ENCODE data around the gene RTTN. TPM values are rescaled to one million over a fixed set of nuclear protein-coding genes. Genes with fewer than 3 reads are reported as not detected.

Gene RTTN
- total and polyA plus RNA-seq, 2 of the 13 experiments (the other 11 are each of a cell fraction or from before 2014, with no cell fraction given), result 5.4 to 18.7 TPM

DNA sequence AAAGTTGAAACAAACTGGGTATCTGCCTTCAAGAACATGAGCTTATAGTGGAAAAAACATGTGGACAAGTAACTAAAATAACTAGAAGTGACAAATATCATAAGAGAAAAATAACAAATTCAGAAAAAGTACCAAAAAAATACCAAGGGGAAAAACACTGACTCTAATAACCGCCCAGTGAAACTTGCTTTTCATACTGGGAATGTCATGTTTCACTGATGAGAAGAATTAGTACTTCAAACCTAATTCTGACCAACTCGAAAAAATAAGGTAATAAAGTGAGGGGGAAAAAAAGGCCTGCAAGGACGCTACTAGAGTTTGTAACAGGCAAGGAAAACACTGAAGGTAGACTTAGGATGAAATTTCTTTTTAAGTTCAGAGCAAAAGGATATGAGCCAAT lies 83.6 kb downstream of the RTTN start (continued):
- TF ChIP-seq ZNF33A (CRISPR knock-in tag; IDR thresholded peaks at IDR 0.05; ENCODE audit: borderline replicate concordance) (no peak), ZNF224 (CRISPR knock-in tag; IDR thresholded peaks at IDR 0.05) (no peak), NAIF1 (CRISPR knock-in tag; IDR thresholded peaks at IDR 0.05; ENCODE audit: borderline replicate concordance) (no peak), ZNF749 (CRISPR knock-in tag; IDR thresholded peaks at IDR 0.05; ENCODE audit: borderline replicate concordance) (no peak)

DNA sequence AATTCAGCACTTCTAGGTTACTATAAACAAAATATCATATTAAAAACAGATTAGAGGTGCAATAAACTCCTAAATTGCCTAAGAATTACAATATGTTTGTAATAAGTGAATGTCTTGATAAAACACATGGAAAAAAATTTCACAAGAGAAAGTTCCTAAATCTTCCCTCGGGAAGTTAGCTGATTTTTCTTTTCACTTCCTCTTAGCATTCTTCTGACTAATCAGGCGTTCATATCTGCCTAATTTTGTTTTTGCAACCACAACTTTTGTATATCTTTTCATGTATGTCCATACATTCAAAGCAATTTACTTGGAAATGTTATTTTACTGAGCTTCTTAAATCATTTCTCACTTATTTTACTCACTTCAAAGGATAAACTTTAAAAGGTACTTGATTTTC lies 88.5 kb downstream of the RTTN start:
- ATAC-seq, result no peak
- H3K4me2 ChIP-seq (ENCODE audit: low read depth, low read length), result no peak overlapping the region
- ChIA-PET POLR2A (no interaction called here), CTCF (ENCODE audit: low intra/inter-chr PET ratio, low total read pairs) (no interaction called here)
- in situ Hi-C loops (cut with HindIII; ENCODE audit: extremely low pct_ligation_motif_present, low pct_unique_long_range_greater_than_20kb), result no loop called here
- H3K27ac ChIP-seq (ENCODE audit: extremely low read length, insufficient read depth, low read length), result no peak overlapping the region
- no peak overlapping the region for H3K9ac ChIP-seq (ENCODE audit: insufficient read depth, low read depth, low read length)
- no TSS peak for BruUV-seq (replicated peaks)
- no peaks in the 10 kb centered on the region for H3K27me3 ChIP-seq (ENCODE audit: control insufficient read depth in 1 of 2, insufficient read depth in 2 of 2, low read length in 2 of 2)
- no peak for FAIRE-seq
- no peaks in the 10 kb centered on the region for H3K9me3 ChIP-seq (ENCODE audit: low read length)
- peaks cover 0 to 5% of the 10 kb centered on the region in 2 experiments; a peak in 1 of 5 replicates for H3K36me3 ChIP-seq (replicated peaks in 1 of 2; ENCODE audit: control insufficient read depth in 1 of 2, insufficient read depth in 2 of 2, low read length in 2 of 2)
- H3K4me3 ChIP-seq (replicated peaks in 1 of 3; ENCODE audit: insufficient read depth in 1 of 3, low read depth in 2 of 3, low read length in 3 of 3), result no peak overlapping the region
- DNase-seq (ENCODE audit: low spot score), result no peak
- WGBS (ENCODE audit: low lambda C conversion rate), result 97% methylated on average over 2 of the region's 2 CpGs
- no peak for TF ChIP-seq ZSCAN30 (CRISPR knock-in tag; IDR thresholded peaks at IDR 0.05)
- no peak for TF ChIP-seq KLF9 (CRISPR knock-in tag; IDR thresholded peaks at IDR 0.05; ENCODE audit: low read depth)
- no peak for TF ChIP-seq ZFP82 (CRISPR knock-in tag; IDR thresholded peaks at IDR 0.05; ENCODE audit: borderline replicate concordance)
- no peak for TF ChIP-seq HBP1 (CRISPR knock-in tag; IDR thresholded peaks at IDR 0.05; ENCODE audit: low read depth)
- TF ChIP-seq CEBPB (IDR thresholded peaks at IDR 0.05; ENCODE audit: borderline replicate concordance, low read depth, low read length), result no peak
- no peak for TF ChIP-seq ZSCAN22 (CRISPR knock-in tag; IDR thresholded peaks at IDR 0.05)
- no peak for TF ChIP-seq IRF2 (CRISPR knock-in tag; IDR thresholded peaks at IDR 0.05)
- no peak for TF ChIP-seq ZNF569 (CRISPR knock-in tag; IDR thresholded peaks at IDR 0.05; ENCODE audit: borderline replicate concordance)
- no peak for TF ChIP-seq ZMAT5 (CRISPR knock-in tag; IDR thresholded peaks at IDR 0.05; ENCODE audit: borderline replicate concordance, low read depth)
- no peak for TF ChIP-seq TSC22D2 (CRISPR knock-in tag; IDR thresholded peaks at IDR 0.05; ENCODE audit: borderline replicate concordance)
- no peak for TF ChIP-seq ZNF3 (CRISPR knock-in tag; IDR thresholded peaks at IDR 0.05)
- TF ChIP-seq TAF1 (CRISPR knock-in tag; IDR thresholded peaks at IDR 0.05), result no peak
- TF ChIP-seq ZNF180 (CRISPR knock-in tag; IDR thresholded peaks at IDR 0.05; ENCODE audit: borderline replicate concordance, low read depth), result no peak
- no peak for TF ChIP-seq FOXA3 (CRISPR knock-in tag; IDR thresholded peaks at IDR 0.05)
- no peak for TF ChIP-seq TRIM24 (CRISPR knock-in tag; IDR thresholded peaks at IDR 0.05)
- TF ChIP-seq ATF4 (CRISPR knock-in tag; IDR thresholded peaks at IDR 0.05), result no peak
- no peak for TF ChIP-seq RXRA (CRISPR knock-in tag; IDR thresholded peaks at IDR 0.05)
- no peaks in the 10 kb centered on the region for H4K20me1 ChIP-seq (ENCODE audit: insufficient read depth, low read length)
- no peaks in the 10 kb centered on the region for H3K4me1 ChIP-seq (ENCODE audit: insufficient read depth, low read length)
- no peak overlapping the region for H2AFZ ChIP-seq (ENCODE audit: low read length)
- intact Hi-C loops (cut with micrococcal nuclease; ENCODE audit: unreplicated experiment), result no loop called here
- H3K79me2 ChIP-seq (ENCODE audit: insufficient read depth, low read length), result no peaks in the 10 kb centered on the region
